Activated T-helper 1 cell treated with anti-CD3 and anti-CD28 coated beads, Interleukin-2, amount 50 U/mL, for 16 hours (primary cell): Measurements from ENCODE around the gene HOXD9.

Source experiments
- DNase-seq, 2 donors: peaks; one replicate each; pipeline ENCODE4 v3.0.0-alpha.2; 2020; ENCODE audit warnings: low read depth in 1 of 2, low spot score in 1 of 2

Gene HOXD9

DNA sequence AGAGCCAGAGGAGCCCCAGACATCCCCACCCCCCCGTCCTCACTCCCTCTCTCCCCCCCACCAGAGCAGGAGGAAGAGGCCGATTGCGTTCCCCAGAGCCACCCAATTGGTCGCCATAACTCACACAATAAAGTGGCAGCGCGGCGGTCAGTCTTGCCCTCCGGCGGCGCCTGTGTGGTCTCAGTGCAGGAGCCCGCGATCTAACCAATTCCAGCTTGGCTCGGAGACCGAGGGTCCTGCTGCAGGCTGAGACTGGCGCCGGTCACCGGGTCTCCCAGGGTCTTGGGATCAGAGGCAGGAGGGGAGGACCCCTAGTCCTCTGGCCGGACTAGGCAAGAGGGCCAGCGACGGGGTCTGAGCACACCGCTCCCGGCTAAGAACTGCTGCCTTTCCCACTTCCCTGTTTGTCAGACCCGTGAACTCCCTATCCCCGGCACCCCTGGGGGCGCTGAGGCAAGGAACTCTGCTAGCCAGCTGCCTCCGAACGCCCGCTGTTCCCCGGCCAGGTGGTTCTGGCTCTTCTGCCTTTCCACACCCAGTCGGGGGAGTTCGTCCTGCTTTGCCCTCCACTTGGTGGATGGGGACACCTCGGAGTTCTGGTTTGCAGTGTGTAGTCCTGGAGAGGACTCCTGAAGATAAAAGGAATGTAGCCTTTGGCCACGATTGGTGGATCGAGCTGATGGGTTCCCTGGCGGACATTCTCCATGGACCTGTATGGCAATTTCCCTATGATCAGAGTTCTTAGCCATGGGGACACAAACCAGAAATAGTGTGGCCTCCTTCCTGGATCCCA is 24.0 kb upstream of the HOXD9 start:
- no peak for DNase-seq

DNA sequence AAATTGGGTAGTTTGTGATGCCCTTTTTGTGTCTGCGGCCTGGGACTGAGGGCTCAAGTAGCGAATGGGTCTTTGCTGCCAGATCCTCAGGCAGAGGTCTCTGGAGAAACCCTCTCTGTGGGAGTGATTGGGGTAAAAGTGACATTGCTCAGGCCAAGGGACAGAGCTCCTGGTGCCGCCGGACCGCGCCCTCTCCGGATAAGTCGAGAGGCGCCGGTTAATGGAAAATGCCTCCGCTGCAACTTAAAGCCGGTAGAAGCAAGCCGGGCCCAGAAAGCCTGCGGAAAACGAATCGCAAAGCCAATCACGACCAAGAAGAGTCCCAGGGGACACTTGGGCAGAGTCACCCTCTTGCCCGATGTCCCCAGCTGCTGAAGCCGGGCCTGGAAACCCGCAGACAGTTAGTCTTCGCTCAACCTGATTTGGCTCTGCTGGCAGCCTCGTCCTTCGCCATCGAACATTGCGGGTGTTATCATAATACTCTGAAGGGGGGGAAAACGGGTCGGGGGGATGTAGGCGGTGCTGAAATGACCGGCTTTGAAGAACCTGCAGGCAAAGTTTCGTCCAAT is 23.3 kb upstream of the HOXD9 start:
- DNase-seq = no peak

DNA sequence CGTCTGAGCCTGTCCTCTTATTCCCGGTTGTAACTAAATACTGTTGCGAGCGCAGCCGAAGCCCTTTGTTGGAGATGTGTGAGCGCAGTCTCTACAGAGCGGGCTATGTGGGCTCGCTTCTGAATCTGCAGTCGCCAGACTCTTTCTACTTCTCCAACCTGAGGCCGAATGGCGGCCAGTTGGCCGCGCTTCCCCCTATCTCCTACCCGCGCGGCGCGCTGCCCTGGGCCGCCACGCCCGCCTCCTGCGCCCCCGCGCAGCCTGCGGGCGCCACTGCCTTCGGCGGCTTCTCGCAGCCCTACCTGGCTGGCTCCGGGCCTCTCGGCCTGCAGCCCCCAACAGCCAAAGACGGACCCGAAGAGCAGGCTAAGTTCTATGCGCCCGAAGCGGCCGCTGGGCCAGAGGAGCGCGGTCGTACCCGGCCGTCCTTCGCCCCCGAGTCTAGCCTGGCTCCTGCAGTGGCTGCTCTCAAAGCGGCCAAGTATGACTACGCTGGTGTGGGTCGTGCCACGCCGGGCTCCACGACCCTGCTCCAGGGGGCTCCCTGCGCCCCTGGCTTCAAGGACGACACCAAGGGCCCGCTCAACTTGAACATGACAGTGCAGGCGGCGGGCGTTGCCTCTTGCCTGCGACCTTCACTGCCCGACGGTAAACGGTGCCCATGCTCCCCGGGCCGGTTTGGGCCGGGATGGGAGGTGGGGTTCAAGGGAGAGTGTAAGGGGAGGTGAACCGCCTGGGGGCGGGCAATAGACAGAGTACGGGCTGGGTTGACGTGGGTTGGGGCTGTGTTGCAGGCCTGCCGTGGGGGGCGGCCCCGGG is 22.6 kb upstream of the HOXD9 start, which contains the start of gene HOXD12:
TSS of gene HOXD12 (plus strand) at position 68 of the 819 bp plus-strand sequence. CDS start at position 75, 7 bp downstream.
- no peak for DNase-seq

DNA sequence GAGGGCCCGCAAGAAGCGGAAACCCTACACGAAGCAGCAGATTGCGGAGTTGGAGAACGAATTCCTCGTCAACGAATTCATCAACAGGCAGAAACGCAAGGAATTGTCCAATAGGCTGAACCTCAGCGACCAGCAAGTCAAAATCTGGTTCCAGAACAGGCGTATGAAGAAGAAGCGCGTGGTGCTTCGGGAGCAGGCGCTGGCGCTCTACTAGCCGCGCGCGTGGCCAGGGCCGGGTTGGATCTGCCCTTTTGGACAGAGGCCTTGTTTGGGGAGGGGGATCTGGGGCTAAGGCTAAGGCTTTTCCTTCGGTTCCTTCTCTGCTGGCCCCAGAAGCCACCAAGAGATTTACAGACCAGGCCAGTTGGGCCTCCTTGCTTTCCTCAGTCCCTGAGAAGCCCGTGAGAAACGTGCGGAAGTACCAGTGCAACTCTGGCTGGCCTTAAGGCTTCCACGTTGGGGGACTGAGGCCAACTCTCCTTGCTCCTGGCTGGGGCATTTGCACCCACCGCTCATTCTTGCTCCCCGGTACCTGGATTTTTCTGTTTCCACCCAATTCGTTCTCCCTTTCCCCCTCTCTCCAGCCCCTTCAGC is 21.9 kb upstream of the HOXD9 start:
- DNase-seq = no peak

DNA sequence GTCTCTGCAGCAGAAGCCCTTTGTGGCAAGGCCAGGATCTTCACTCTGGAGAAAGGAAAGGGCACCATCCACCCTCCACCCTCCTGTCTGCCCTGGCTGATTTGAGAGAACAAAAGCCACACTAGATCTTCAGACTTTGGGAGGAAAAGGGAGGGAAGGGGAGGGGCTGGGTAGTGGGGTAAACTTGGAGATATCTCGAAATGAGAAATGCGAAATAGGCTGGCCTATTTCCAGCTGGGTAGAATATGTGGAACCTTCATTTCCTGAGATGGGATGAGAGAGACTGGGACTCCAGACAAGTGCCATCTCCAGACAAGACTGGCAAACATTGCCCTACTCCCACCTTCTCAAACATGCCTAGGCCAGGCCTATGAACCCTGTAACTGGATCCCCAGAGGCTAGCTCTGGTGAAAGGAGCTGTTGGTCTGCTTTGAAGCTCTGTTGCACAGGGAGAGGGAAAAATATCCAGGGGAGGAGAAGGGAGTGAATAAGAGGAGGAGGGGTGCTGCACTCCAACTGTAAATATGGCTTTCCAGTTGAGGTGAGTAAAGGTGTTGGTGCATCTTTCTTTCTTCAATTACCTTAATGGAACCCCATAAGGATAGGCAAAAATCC is 21.2 kb upstream of the HOXD9 start:
- DNase-seq = no peak

DNA sequence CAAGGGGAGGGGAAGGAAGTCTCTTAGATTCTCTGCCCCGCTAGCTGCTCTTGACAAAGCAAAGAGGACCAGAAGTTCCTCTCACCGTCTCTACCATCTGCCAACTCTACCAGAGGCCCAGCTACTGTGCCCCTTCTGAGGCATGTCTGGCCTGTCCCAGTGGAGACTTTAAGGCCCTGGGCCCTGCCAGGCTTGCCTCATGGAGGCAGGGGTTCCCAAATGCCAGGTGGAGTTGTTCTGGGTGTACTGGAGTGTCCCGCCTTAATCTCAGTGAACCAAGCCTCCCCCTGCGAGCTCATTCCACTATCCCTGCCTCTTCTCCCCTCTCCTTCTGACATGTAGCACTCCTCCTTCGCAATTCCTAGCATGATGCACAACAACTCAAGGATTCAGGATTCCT is 20.7 kb upstream of the HOXD9 start:
- no peak for DNase-seq

DNA sequence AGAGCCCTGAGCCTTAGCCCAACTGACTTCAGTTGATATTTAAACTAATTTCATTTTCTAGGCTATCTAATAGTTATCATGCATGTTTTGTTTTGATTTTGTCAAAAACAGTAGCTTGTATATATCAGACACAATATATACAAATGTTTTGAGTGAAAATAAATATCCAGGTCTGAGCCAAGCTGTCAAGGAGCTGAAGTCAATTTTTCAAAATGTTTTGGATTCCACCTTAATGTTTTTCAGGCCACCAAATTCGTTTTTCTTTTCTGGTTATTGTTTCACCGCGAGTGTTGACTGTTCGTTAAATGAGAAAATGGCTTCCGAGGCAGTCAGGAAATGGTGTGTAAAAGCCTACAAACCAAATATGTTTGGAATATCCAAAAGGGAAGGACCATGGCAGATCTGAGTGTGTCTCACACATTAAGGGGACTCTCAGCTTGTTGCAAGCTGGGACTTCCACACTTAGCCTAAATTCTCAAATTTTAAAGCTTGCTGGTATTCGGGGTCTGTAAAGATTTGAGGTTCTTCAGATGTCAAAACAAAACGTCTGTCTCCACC is 20.1 kb upstream of the HOXD9 start:
- no peak for DNase-seq

DNA sequence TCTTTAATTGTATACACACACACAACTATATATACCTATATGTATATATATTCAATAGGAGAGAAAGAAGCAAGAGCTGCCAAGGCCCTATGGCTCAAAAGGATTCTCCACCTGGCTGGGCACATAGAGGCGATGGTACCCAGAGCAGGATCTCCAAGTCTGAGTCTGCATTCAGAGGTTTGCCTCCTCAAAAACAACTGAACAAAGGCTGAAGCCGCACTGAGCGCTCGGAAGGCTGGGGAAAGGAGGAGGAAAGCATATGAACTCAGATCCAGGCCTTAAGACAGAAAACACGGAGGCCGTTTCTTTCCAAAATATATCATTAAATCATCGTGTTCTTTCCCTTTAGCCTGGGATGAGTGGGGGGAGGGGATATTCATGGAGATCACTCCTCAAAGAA is 19.3 kb upstream of the HOXD9 start:
- no peak for DNase-seq

DNA sequence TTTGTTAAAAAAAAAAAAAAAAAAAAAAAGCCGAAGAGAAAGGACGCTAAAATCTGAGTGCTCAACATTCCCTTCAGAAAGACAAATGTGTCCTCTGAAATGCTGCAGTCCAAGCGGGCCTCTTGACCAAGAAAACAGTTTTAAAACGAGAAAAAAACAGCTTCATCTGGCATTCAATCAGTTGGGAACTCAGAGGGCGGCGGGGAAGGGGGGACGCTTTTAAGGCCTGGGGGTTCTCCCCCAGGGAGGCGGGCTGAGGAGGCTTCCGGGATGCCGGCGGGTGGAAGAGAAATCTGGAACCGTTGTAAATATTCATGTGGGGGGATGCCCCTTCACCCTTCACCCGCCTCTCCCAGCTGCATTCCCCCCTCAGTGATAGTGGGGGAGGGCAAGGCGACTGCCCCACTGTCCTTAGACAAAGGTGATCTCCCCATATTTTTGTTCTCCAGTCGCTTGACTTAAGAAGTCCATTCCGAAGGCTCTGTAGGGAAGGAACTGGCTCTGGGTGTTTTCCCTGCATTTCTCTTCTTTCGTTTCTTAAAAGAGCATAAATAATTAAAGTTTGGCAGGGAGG is 18.7 kb upstream of the HOXD9 start:
- no peak for DNase-seq

DNA sequence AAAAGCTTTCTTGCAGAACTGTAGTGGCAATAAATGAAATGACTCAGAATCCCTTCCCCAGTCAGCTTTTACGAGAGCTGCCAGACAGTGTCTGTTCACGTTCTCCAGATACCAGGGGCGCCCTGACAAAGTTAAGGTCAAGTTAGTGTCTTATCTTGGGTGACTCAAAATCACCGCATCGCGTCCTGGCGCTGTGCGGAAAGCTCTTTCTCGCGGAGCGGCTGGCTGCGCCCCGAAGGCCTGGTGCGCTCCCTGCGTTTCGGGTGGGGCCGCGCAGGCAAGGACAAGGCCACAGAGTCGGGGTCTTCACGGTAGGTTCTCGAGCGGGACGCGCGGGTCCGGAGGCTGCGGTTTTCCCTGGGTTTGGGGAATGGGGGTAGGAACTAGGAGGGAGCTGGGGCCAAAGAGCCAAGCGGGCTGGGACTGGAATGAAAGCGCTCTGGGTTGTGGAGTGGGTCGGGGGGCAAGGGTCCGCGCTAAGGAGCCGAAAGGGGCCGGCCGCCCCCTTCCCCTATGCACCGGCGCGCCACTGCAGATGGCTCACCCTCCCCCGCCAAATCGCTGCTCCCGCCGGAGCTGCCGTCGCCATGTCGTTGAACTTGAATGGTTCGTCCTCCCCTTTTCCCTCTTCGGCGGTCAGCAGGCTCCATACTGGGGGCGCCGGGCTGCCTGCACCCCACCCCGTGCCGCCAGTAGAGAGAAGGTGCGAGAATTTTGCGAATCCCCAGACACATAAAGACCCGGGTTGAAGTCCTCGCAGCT is 18.0 kb upstream of the HOXD9 start:
- DNase-seq = no peak

DNA sequence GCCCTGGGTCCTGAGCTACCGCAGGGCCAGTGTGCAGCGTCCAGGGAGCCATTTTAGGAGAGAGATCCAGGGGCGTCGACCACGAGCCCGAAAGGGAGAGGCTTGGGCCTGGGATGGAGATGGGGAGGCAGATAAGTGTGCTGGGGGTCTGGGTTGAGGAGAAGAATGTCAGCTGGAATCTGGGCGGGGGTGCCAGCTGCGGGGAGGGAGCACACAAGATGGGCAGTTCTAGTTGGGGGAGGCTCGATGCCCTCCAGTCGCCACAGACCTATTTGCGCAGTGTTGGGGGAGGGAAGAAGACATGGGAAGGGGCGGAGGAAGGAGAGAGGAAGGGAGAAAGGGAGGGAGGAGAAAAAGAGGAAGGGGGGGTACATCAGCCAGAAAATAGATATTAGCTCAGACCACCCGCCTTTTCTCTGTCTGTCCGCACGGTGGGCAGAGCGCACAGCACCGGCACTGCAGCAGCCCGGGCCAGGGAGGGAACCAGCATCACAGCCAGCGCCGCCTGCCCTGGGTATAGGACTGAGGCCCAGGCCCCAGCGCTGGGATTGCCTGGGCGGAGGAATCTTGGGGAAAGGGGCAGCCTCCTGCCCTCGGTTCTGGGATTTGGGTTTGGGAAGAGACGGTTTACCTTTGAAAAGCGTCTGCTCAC is 17.3 kb upstream of the HOXD9 start:
- no peak for DNase-seq

DNA sequence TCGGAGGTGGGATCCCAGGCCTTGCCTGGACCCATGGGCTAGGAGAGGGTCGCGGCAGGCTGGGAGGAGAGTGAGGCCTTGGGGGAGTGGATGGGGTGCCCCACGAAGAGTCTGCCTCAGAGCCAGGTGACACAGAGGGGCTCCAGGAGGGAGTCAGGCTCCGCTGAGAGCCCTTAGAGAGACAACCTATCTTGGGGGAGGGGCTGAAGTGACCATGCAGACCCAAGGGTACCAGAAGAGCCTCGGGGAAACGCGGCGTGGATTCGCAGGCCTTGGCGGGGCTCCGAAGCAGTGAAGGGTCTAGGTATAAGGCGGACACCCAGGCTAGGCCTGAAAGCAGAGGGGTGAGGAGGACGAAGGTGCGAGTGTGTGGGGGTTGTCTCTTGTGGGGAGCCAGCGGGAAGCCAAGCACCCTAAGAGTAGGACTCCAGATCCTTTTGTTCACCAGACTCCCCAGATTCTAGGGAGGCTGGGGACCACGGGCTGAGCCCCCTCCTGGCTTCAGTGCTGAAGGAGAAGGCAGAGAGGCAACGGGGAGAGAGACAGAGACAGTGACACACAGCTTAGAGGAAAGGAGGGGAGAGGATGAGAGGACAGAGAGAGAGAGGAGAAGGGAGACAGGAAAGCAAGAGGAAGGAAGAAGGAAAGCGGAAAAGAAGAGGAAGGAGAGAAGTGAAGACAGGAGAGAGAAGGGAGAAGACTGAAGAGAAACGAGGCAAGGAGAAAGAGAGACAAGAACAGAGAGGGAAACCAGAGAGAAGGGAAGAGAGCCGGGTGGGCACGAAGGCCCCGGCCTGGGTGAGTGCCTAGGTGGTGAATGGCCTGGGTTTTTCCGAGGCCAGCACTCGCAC is 16.6 kb upstream of the HOXD9 start:
- DNase-seq = no peak

DNA sequence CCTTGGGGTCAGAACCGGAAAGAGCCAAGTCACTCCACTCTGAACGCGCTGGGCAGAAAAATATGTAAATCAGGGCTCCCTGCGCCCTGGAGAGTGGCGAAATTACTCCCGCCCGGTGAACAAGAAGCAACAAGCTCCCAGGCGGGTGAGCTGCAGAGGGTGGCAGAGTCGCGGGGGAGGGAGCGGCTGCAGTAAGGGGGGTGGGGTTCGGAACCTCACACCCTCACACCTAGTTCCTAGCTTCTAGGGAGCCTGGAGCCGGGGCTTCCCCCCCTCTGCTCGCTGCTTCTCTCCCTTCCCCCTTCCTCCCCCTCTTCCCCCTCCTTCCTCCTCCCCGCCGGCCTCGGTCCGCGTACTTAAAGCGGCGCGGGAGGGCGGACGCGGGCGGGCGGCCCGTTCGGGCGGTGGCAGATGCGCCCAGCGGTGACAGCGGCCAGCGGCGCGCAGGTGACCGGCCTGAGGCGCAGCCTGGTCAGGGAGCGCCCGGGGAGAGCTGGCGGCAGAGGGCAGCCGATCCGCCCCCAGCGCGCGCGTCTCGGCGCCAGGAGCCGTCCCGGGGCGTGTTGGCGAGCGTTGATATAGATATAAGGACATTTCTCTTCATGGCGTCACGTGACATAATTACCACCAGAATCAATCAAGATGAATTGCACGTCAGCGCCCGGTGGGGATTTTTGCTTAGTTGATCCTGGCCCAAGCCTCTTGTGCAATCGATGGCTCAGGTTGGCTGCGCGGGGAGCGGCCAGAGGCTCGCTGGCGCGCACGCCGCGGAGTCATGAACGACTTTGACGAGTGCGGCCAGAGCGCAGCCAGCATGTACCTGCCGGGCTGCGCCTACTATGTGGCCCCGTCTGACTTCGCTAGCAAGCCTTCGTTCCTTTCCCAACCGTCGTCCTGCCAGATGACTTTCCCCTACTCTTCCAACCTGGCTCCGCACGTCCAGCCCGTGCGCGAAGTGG is 15.7 kb upstream of the HOXD9 start, which contains the start of gene HOXD11:
TSS of gene HOXD11 (plus strand) at position 700 of the 959 bp plus-strand sequence. CDS start at position 776, 76 bp downstream.
- no peak for DNase-seq

DNA sequence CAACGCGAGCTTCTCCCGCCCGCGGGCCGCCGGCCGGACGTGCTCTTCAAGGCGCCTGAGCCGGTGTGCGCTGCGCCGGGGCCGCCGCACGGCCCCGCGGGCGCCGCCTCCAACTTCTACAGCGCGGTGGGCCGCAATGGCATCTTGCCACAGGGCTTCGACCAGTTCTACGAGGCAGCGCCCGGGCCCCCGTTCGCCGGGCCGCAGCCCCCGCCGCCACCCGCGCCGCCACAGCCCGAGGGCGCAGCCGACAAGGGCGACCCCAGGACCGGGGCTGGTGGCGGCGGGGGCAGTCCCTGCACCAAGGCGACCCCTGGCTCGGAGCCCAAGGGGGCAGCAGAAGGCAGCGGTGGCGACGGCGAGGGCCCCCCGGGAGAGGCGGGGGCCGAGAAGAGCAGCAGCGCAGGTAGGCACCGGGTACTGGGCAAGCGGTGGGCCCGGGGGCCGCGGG is 14.8 kb upstream of the HOXD9 start:
- DNase-seq = no peak

DNA sequence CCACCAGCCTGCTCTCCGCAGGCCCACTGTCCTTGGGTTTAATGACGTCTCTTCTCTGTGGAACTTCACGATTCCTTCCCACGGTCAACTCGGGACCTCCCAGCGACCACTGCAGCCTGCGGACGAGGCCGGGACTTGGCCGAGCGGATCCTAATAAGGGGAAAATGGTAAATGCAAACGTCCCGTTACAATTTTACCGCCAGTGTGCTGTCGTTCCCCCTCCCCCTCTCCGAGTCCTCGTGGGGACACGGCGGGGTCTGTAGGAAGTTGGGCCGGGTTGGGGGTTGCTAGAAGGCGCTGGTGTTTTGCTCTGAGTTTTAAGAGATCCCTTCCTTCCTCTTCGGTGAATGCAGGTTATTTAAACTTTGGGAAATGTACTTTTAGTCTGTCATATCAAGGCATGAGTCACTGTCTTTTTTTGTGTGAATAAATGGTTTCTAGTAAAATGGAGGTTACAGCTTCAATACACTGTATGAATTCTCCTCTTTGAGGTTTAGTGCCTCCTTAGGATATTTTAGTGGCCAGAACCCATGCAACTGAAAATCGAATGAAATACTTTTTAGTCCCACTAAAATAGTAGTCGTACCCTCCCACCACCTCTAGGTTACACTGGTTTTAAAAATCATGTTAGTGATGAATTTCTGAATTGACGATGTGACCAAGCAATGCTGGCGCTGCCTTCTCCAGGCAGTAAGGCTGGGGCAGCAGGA is 13.2 kb upstream of the HOXD9 start:
- no peak for DNase-seq

DNA sequence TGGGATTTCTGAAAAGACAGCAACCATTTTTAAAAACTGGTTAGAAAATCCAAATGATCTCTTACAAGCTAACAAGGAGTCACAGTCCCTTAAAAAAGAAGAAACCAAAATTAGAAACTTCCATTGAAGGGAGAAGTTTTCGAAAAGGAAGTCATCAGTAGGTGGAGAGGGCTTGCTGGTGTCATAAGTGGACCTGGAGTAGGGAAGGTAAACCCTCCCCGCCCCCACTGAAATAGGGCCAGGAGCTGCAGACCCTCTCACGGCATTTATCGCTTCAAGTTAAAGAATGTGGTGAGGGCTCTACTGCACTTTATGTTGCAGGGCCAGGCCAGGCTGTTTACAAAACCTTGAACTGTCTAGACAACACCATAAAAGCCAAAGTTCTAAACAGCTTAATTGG is 12.6 kb upstream of the HOXD9 start:
- no peak for DNase-seq
